T-helper 17 cell (primary cell): ENCODE results near the gene C13orf42. TPM values are rescaled to one million over a fixed set of nuclear protein-coding genes. Genes with fewer than 3 reads are reported as not detected.

Source experiments
- ATAC-seq: fragments of 150-1000 bp; cut with Tn5 transposase; 2 replicates; pipeline ENCODE4 v1.10.0; 2021; ENCODE audit warnings: mild to moderate bottlenecking, moderate library complexity
- DNase-seq, 3 donors: peaks; one replicate each; pipeline versions ENCODE4 v3.0.0 to v3.0.0-alpha.2; 2020 to 2021
- H3K9me3 ChIP-seq: one replicate; pipeline ENCODE4 v1.7.0; 2013; ENCODE audit warnings: low read length, mild to moderate bottlenecking; ENCODE audit not compliant: control insufficient read depth, poor library complexity, severe bottlenecking
- H3K27ac Mint-ChIP-seq: one replicate; pipeline ENCODE4 v1.8.0; 2022; ENCODE audit warnings: mild to moderate bottlenecking, moderate library complexity, mixed read lengths
- H3K27me3 Mint-ChIP-seq: one replicate; pipeline ENCODE4 v1.8.0; 2022; ENCODE audit warnings: mixed read lengths
- H3K36me3 Mint-ChIP-seq: one replicate; pipeline ENCODE4 v1.8.0; 2022; ENCODE audit warnings: low read depth, mixed read lengths
- H3K4me1 Mint-ChIP-seq: one replicate; pipeline ENCODE4 v1.8.0; 2022; ENCODE audit warnings: mild to moderate bottlenecking, mixed read lengths
- H3K4me3 Mint-ChIP-seq: one replicate; pipeline ENCODE4 v1.8.0; 2022; ENCODE audit warnings: mild to moderate bottlenecking, moderate library complexity, mixed read lengths
- total RNA-seq, 4 donors: library from RNA in 2 of 4; stranded (reverse) in 2 of 4; gene quantifications; one replicate each; pipeline ENCODE4 v1.2.3 and lab custom pipeline; 2022 to 2026

Gene C13orf42
- total RNA-seq, 2 donors from 2014 or later = not detected

GRCh38 chr13:51067706-51068105, 43.4 kb downstream of the C13orf42 start:
- H3K27ac Mint-ChIP-seq = no peak overlapping the region
- no peak overlapping the region for H3K4me3 Mint-ChIP-seq
- DNase-seq = no peak
- H3K36me3 Mint-ChIP-seq = peaks cover 3% of the 10 kb centered on the region
- ATAC-seq = no peak
- H3K4me1 Mint-ChIP-seq = peaks cover 11% of the 10 kb centered on the region
- H3K27me3 Mint-ChIP-seq = peaks cover 46% of the 10 kb centered on the region
- H3K9me3 ChIP-seq = no peaks in the 10 kb centered on the region

- Mint-ChIP-seq H3K27me3 (peaks cover 50% of the 10 kb centered on the region), H3K4me1 (peaks cover 11% of the 10 kb centered on the region), H3K4me3 (no peak overlapping the region), H3K27ac (no peak overlapping the region), H3K36me3 (peaks cover 3% of the 10 kb centered on the region)
- ATAC-seq (no peak), DNase-seq (no peak)
- H3K9me3 ChIP-seq = no peaks in the 10 kb centered on the region
Observed at GRCh38 chr13:51067210-51067701, 43.8 kb downstream of the C13orf42 start.

DNA sequence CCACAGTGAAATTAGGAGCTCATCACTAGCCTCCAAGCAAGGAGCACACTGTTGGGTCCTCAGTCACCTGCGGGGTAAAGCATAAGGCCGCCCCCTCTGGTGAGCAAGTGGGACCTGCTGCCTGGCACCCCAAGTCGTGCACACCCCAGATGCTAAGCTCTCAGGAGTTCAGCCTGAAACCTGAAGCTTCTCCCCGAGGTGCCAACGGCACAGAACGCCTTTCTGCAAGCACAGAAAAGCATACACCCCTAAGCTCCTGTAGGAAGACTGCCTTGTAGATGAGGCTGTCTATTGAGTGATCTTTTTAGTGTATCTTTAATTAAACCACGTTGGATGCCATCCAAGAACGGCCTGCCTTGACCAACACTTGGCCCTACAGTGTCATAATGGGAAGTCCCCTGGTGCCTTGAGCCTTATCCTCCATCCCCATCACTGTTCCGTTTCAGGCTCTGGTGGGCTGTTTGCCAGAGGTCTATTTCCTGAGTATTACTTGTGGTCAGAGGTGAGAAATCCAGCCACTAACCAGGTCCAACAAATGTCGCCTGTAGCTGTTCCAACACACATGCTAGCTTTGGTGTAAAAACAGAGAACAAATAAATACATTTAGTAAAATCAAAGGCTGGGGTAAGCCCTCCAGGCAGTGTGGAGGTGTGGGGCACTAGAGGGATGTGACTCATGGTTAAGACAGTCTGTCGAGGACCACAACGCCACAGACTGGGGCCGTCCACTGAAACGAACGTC, 44.8 kb downstream of the C13orf42 start:
- ATAC-seq = peak; percentile 35
- no peak overlapping the region for H3K4me3 Mint-ChIP-seq

GRCh38 chr13:51065372-51066090, 45.5 kb downstream of the C13orf42 start:
- DNase-seq (no peak), ATAC-seq (no peak)
- no peaks in the 10 kb centered on the region for H3K9me3 ChIP-seq
- Mint-ChIP-seq H3K4me3 (no peak overlapping the region), H3K27me3 (peaks cover 50% of the 10 kb centered on the region), H3K27ac (no peak overlapping the region), H3K4me1 (peaks cover 8% of the 10 kb centered on the region), H3K36me3 (peaks cover 3% of the 10 kb centered on the region)

More for the DNA sequence above, 44.8 kb downstream of the C13orf42 start:
- H3K36me3 Mint-ChIP-seq = peaks cover 3% of the 10 kb centered on the region
- no peak overlapping the region for H3K27ac Mint-ChIP-seq
- H3K9me3 ChIP-seq = no peaks in the 10 kb centered on the region
- DNase-seq = no peak
- peaks cover 50% of the 10 kb centered on the region for H3K27me3 Mint-ChIP-seq
- peaks cover 8% of the 10 kb centered on the region for H3K4me1 Mint-ChIP-seq

- Mint-ChIP-seq H3K27me3 (peaks cover 50% of the 10 kb centered on the region), H3K36me3 (peaks cover 3% of the 10 kb centered on the region), H3K4me3 (no peak overlapping the region), H3K27ac (no peak overlapping the region), H3K4me1 (peaks cover 8% of the 10 kb centered on the region)
- H3K9me3 ChIP-seq = no peaks in the 10 kb centered on the region
- ATAC-seq (no peak), DNase-seq (no peak)
Observed at GRCh38 chr13:51064753-51065152, 46.3 kb downstream of the C13orf42 start.

DNA sequence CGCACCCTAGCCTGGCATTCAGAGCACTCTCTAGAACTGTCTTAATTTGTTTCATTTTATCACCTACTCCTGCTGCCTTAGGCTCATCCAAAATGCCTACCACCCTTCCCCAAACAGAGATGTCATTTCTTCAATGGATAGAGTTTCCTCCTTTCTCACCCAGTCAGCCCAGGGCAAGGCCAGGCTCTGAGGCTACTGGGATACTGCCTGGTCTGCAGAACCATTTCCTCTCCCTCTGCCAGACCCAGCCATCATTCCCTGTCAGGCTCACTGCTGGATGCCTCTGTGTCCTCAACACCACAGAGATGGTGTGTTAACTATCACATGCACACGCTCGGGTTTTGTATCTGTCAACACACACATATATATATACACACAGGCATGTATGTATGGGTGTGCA, 47.2 kb downstream of the C13orf42 start:
- peaks cover 50% of the 10 kb centered on the region for H3K27me3 Mint-ChIP-seq
- ATAC-seq (no peak), DNase-seq (no peak)
- H3K9me3 ChIP-seq = no peaks in the 10 kb centered on the region
- peaks cover 8% of the 10 kb centered on the region for H3K4me1 Mint-ChIP-seq
- H3K27ac Mint-ChIP-seq = peak overlapping the region; percentile 29
- H3K4me3 Mint-ChIP-seq = no peak overlapping the region
- peaks cover 3% of the 10 kb centered on the region for H3K36me3 Mint-ChIP-seq

DNA sequence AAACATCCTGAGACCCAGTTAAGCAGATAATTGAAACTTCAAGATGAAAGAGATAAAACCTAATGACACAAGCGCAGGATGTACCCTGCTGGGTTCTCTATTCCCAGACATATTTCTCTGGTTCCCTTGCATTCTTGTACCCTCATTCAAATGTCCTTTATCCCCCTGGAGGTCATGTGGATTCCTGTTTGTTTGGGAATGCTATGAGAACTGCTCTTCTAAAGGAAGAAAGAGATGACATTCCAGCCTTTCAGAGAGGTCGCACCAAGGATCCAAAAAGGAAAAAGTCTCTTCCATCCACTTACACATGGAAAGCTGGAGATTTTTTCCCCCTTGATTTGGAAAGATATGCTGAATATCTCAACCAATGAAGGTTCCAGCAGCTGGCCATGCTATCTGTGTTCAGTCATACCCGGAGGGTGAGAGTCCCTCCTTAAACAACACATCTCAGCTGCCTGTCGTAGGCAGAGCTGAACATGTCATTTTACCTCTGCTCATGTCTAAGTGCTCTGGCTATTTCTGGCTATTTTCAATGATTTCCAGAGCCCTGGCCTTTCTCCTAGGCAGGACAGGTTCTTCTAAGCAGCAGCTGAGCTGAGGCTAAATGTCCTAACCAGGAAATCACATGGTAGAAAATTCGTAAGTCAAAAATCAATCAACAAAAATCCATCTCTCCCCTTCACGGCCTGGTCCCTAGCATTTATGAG, 52.5 kb downstream of the C13orf42 start:
- Mint-ChIP-seq H3K27me3 (peaks cover 14% of the 10 kb centered on the region), H3K4me1 (no peaks in the 10 kb centered on the region), H3K27ac (no peak overlapping the region), H3K4me3 (no peak overlapping the region), H3K36me3 (no peaks in the 10 kb centered on the region)
- H3K9me3 ChIP-seq = no peaks in the 10 kb centered on the region
- ATAC-seq = no peak
- DNase-seq = no peak

DNA sequence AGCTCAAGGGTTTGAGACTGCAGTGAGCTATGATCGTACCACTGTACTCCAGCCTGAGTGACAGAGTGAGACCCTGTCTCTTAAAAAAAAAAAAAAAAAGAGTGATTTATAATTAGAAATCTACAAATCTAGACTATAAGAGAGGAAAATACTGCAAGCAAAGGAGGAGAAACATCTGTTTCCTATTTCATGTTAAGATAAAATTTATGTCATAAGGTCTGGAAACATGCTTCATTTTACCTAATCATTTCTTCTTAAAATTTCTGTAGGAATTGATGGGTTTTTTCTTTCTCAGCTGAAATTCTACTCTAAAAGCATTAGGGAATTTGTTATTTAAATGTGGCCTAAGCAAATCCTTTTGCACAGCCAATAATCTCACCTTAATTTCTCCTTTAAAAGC, 53.2 kb downstream of the C13orf42 start:
- ATAC-seq (no peak), DNase-seq (no peak)

GRCh38 chr13:51057001-51057400, 54.1 kb downstream of the C13orf42 start:
- DNase-seq (no peak), ATAC-seq (no peak)
- H3K27ac Mint-ChIP-seq = peak overlapping the region; percentile 1
- H3K36me3 Mint-ChIP-seq = no peaks in the 10 kb centered on the region
- no peak overlapping the region for H3K4me3 Mint-ChIP-seq
- no peaks in the 10 kb centered on the region for H3K4me1 Mint-ChIP-seq
- H3K27me3 Mint-ChIP-seq = peaks cover 8% of the 10 kb centered on the region
- H3K9me3 ChIP-seq = no peaks in the 10 kb centered on the region

More for the DNA sequence above, 53.2 kb downstream of the C13orf42 start:
- H3K27ac Mint-ChIP-seq = no peak overlapping the region
- H3K4me1 Mint-ChIP-seq = no peaks in the 10 kb centered on the region
- peaks cover 12% of the 10 kb centered on the region for H3K27me3 Mint-ChIP-seq
- no peak overlapping the region for H3K4me3 Mint-ChIP-seq
- no peaks in the 10 kb centered on the region for H3K36me3 Mint-ChIP-seq
- no peaks in the 10 kb centered on the region for H3K9me3 ChIP-seq

- Mint-ChIP-seq H3K4me1 (no peaks in the 10 kb centered on the region), H3K4me3 (no peak overlapping the region), H3K36me3 (no peaks in the 10 kb centered on the region), H3K27ac (no peak overlapping the region), H3K27me3 (peaks cover 28% of the 10 kb centered on the region)
- no peak for ATAC-seq
- DNase-seq = no peak
- H3K9me3 ChIP-seq = no peaks in the 10 kb centered on the region
Observed at GRCh38 chr13:51052581-51052980, 58.5 kb downstream of the C13orf42 start.

- no peak for ATAC-seq
- no peak for DNase-seq
- no peaks in the 10 kb centered on the region for H3K9me3 ChIP-seq
- Mint-ChIP-seq H3K4me3 (no peak overlapping the region), H3K4me1 (no peaks in the 10 kb centered on the region), H3K27ac (no peak overlapping the region), H3K36me3 (no peaks in the 10 kb centered on the region), H3K27me3 (peaks cover 22% of the 10 kb centered on the region)
Observed at GRCh38 chr13:51050021-51050830, 60.8 kb downstream of the C13orf42 start.

DNA sequence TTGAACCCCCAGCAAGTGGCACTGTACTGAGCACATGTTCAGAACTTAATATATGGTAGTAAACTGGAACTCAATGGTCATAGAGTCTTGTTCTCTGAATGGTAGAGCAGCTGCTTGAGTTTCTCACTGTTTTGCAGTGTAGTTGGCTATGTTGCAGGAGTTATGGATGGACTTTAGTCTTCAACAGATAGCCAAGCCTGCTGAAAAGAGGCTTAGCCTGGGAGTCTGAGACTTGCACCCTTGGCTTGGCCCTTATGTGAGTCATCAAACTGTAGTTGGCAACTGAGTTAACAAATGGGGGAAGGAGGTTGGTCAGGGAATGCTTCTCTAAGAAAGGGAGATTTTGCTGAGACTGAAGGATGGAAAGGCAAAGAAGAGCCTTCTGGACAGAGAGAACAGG, 62.5 kb downstream of the C13orf42 start:
- Mint-ChIP-seq H3K27ac (no peak overlapping the region), H3K4me3 (no peak overlapping the region), H3K4me1 (no peaks in the 10 kb centered on the region), H3K36me3 (no peaks in the 10 kb centered on the region), H3K27me3 (peaks cover 23% of the 10 kb centered on the region)
- DNase-seq (no peak), ATAC-seq (no peak)
- no peaks in the 10 kb centered on the region for H3K9me3 ChIP-seq

DNA sequence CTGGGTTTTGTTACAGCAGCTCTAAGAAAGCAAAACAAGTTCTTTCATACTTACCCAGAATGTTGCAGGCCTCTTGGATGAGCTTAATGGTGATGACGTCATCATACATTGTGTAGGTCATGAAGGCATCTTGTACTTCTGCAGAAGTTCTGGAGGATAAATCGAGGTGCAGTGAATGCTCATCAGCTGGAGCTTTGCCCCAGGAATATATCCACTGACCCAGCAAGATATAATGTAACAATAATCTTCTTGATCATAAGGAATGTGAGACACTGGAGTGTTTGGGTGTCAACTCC, 63.0 kb downstream of the C13orf42 start:
- no peaks in the 10 kb centered on the region for H3K4me1 Mint-ChIP-seq
- no peaks in the 10 kb centered on the region for H3K9me3 ChIP-seq

More for the DNA sequence above, 63.0 kb downstream of the C13orf42 start:
- Mint-ChIP-seq H3K27me3 (peaks cover 27% of the 10 kb centered on the region), H3K4me3 (no peak overlapping the region), H3K27ac (no peak overlapping the region), H3K36me3 (no peaks in the 10 kb centered on the region)
- ATAC-seq (no peak), DNase-seq (no peak)
